OCI-LY3 (cell line): ENCODE data around the gene MLST8.

Source experiments
- H2AFZ ChIP-seq: fragments of 200-600, 300-600 bp; shearing (Covaris generic); 2 replicates; pipeline ENCODE4 v1.6.0; 2014; ENCODE audit warnings: antibody characterized with exemption, low read depth, low read length
- H3K27ac ChIP-seq: fragments of 200-600, 300-600 bp; sonication (generic); 2 replicates; pipeline ENCODE4 v1.5.1; 2014; ENCODE audit warnings: mild to moderate bottlenecking, low read length, moderate library complexity, mixed read lengths
- H3K27me3 ChIP-seq: fragments of 200-600, 300-600 bp; sonication (generic); 2 replicates; pipeline ENCODE4 v1.6.1; 2014; ENCODE audit warnings: low read depth, low read length, mixed read lengths
- H3K36me3 ChIP-seq: fragments of 200-600, 300-600 bp; sonication (generic); replicated peaks from 2 replicates; pipeline ENCODE3; 2014; ENCODE audit warnings: low read depth, low read length, mixed read lengths
- H3K4me1 ChIP-seq: fragments of 300-600, 200-600 bp; sonication (generic); 2 replicates; pipeline ENCODE4 v1.6.1; 2014; ENCODE audit warnings: low read length, mixed read lengths
- H3K4me2 ChIP-seq: fragments of 200-600, 300-600 bp; sonication (generic); 2 replicates; pipeline ENCODE4 v1.6.1; 2014; ENCODE audit warnings: low read length, mixed read lengths
- H3K4me3 ChIP-seq: fragments of 300-600, 200-600 bp; sonication (generic); 2 replicates; pipeline ENCODE4 v1.5.1; 2014; ENCODE audit warnings: antibody characterized with exemption, mild to moderate bottlenecking, low read length, moderate library complexity
- H3K79me2 ChIP-seq: fragments of 300-600, 200-600 bp; shearing (Covaris generic); 2 replicates; pipeline ENCODE4 v1.6.1; 2014; ENCODE audit warnings: mild to moderate bottlenecking, low read length, mixed read lengths
- H3K9ac ChIP-seq: fragments of 300-600, 200-600 bp; shearing (Covaris generic); 2 replicates; pipeline ENCODE4 v1.6.0; 2014; ENCODE audit warnings: mild to moderate bottlenecking, low read length, moderate library complexity
- H3K9me3 ChIP-seq: fragments of 200-600, 300-600 bp; shearing (Covaris generic); 2 replicates; pipeline ENCODE4 v1.6.1; 2014; ENCODE audit warnings: low read length, mixed read lengths; ENCODE audit not compliant: insufficient read depth
- H4K20me1 ChIP-seq: fragments of 200-600, 300-600 bp; sonication (generic); 2 replicates; pipeline ENCODE4 v1.6.1; 2016; ENCODE audit warnings: low read length, mixed read lengths; ENCODE audit not compliant: insufficient read depth
- EZH2phosphoT487 ChIP-seq: fragments of 200-600 bp; shearing (Covaris generic); IDR thresholded peaks from 2 replicates; pipeline ENCODE4 v1.6.1; 2018; ENCODE audit warnings: antibody characterized with exemption, mixed run types, low read depth
- TF ChIP-seq, protein P1 (sequence below): fragments of 200-600, 300-600 bp; sonication (generic); IDR thresholded peaks from 2 replicates; pipeline ENCODE4 v1.5.1; 2014; ENCODE audit warnings: antibody characterized with exemption, low read length, low read depth

The MLST8 gene

DNA sequence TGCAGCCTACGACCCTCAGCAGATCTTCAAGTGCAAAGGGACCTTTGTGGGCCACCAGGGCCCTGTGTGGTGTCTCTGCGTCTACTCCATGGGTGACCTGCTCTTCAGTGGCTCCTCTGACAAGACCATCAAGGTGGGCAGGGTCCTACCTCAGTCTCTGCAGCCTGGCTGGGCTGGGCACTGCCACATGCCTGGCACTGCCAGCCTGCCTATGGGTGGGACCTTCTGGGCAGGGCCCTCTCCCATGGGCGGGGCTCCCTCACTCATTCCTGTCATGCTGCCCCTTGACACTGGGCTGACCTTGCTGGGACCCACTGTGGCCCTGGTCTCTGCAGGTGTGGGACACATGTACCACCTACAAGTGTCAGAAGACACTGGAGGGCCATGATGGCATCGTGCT is 31.3 kb upstream of the MLST8 start:
- TF ChIP-seq, protein P1, sequence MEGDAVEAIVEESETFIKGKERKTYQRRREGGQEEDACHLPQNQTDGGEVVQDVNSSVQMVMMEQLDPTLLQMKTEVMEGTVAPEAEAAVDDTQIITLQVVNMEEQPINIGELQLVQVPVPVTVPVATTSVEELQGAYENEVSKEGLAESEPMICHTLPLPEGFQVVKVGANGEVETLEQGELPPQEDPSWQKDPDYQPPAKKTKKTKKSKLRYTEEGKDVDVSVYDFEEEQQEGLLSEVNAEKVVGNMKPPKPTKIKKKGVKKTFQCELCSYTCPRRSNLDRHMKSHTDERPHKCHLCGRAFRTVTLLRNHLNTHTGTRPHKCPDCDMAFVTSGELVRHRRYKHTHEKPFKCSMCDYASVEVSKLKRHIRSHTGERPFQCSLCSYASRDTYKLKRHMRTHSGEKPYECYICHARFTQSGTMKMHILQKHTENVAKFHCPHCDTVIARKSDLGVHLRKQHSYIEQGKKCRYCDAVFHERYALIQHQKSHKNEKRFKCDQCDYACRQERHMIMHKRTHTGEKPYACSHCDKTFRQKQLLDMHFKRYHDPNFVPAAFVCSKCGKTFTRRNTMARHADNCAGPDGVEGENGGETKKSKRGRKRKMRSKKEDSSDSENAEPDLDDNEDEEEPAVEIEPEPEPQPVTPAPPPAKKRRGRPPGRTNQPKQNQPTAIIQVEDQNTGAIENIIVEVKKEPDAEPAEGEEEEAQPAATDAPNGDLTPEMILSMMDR = no peak
- TF ChIP-seq EZH2phosphoT487 = no peak
- no peaks in the 10 kb centered on the region for H3K79me2 ChIP-seq
- no peak overlapping the region for H3K4me2 ChIP-seq
- H3K4me1 ChIP-seq = no peaks in the 10 kb centered on the region
- no peaks in the 10 kb centered on the region for H3K27me3 ChIP-seq
- H3K9ac ChIP-seq = no peak overlapping the region
- H2AFZ ChIP-seq = no peak overlapping the region
- H3K9me3 ChIP-seq = no peaks in the 10 kb centered on the region
- no peaks in the 10 kb centered on the region for H4K20me1 ChIP-seq
- no peak overlapping the region for H3K4me3 ChIP-seq
- H3K27ac ChIP-seq = no peak overlapping the region
- peaks cover 17% of the 10 kb centered on the region for H3K36me3 ChIP-seq

- no peaks in the 10 kb centered on the region for H4K20me1 ChIP-seq
- H3K9ac ChIP-seq = no peak overlapping the region
- H3K4me2 ChIP-seq = no peak overlapping the region
- H3K27ac ChIP-seq = no peak overlapping the region
- no peaks in the 10 kb centered on the region for H3K4me1 ChIP-seq
- no peak overlapping the region for H2AFZ ChIP-seq
- no peak overlapping the region for H3K4me3 ChIP-seq
- H3K27me3 ChIP-seq = no peaks in the 10 kb centered on the region
- TF ChIP-seq, protein P1 = no peak
- no peak for TF ChIP-seq EZH2phosphoT487
- peaks cover 17% of the 10 kb centered on the region for H3K36me3 ChIP-seq
- no peaks in the 10 kb centered on the region for H3K79me2 ChIP-seq
- H3K9me3 ChIP-seq = no peaks in the 10 kb centered on the region
Observed at GRCh38 chr16:2174396-2175131, 30.7 kb upstream of the MLST8 start.

GRCh38 chr16:2175454-2175853 is 29.8 kb upstream of the MLST8 start:
- H2AFZ ChIP-seq = no peak overlapping the region
- no peaks in the 10 kb centered on the region for H4K20me1 ChIP-seq
- no peak overlapping the region for H3K27ac ChIP-seq
- H3K4me2 ChIP-seq = no peak overlapping the region
- H3K4me1 ChIP-seq = no peaks in the 10 kb centered on the region
- peaks cover 17% of the 10 kb centered on the region for H3K36me3 ChIP-seq
- no peaks in the 10 kb centered on the region for H3K9me3 ChIP-seq
- H3K9ac ChIP-seq = no peak overlapping the region
- no peaks in the 10 kb centered on the region for H3K79me2 ChIP-seq
- no peaks in the 10 kb centered on the region for H3K27me3 ChIP-seq
- no peak overlapping the region for H3K4me3 ChIP-seq
- no peak for TF ChIP-seq EZH2phosphoT487
- TF ChIP-seq, protein P1 = no peak

GRCh38 chr16:2176047-2176446 is 29.2 kb upstream of the MLST8 start:
- Histone ChIP-seq H3K27ac (no peak overlapping the region), H3K9me3 (no peaks in the 10 kb centered on the region), H2AFZ (no peak overlapping the region), H3K4me3 (no peak overlapping the region), H3K27me3 (no peaks in the 10 kb centered on the region), H3K4me2 (no peak overlapping the region), H3K36me3 (peaks cover 17% of the 10 kb centered on the region), H3K9ac (no peak overlapping the region), H3K4me1 (no peaks in the 10 kb centered on the region), H4K20me1 (no peaks in the 10 kb centered on the region), H3K79me2 (no peaks in the 10 kb centered on the region)
- no peak for TF ChIP-seq EZH2phosphoT487
- TF ChIP-seq, protein P1 = no peak
